Thoracic aorta (tissue), 2 donors: ENCODE measurements around the gene CHRD. TPM values are rescaled to one million over a fixed set of nuclear protein-coding genes. Genes with fewer than 3 reads are reported as not detected.

ENCODE experiments used
- ATAC-seq: fragments of 150-250 bp; one replicate; pipeline ENCODE4 v1.8.0; 2017; ENCODE audit warnings: low read depth; ENCODE audit not compliant: insufficient number of reproducible peaks, low FRiP score
- DNase-seq: peaks from one replicate; pipeline ENCODE4 v3.0.0-alpha.2; 2020; ENCODE audit warnings: low spot score
- H3K27ac ChIP-seq, 2 donors: fragments of 200-600 bp; sonication (generic); 1 replicate in 1 of 2; 2 replicates in 1 of 2; pipeline ENCODE4 v1.5.1; 2016; ENCODE audit warnings: mild to moderate bottlenecking in 2 of 2, moderate library complexity in 2 of 2
- H3K27me3 ChIP-seq: fragments of 200-600 bp; sonication (generic); replicated peaks from 2 replicates; pipeline ENCODE4 v1.6.0; 2016; ENCODE audit warnings: mild to moderate bottlenecking; ENCODE audit not compliant: insufficient read depth
- H3K36me3 ChIP-seq: fragments of 200-600 bp; sonication (generic); one replicate; pipeline ENCODE4 v1.5.1; 2016
- H3K4me1 ChIP-seq, 2 donors: fragments of 200-600 bp; sonication (generic); 1 replicate in 1 of 2; 2 replicates in 1 of 2; pipeline versions ENCODE4 v1.5.1 to v1.6.0; 2016; ENCODE audit warnings: low read depth in 2 of 2, mild to moderate bottlenecking in 1 of 2; ENCODE audit not compliant: control insufficient read depth in 1 of 2
- H3K4me3 ChIP-seq: fragments of 200-600 bp; sonication (generic); 2 replicates; pipeline ENCODE4 v1.5.1; 2016; ENCODE audit warnings: mild to moderate bottlenecking
- H3K9me3 ChIP-seq: fragments of 200-600 bp; sonication (generic); 2 replicates; pipeline ENCODE4 v1.5.1; 2016
- total RNA-seq, 2 donors: library from RNA; depleted of rRNA; stranded (reverse); fragments of >200 nt; gene quantifications; one replicate each; pipeline versions ENCODE4 v1.1.0 to v1.2.3, GENCODE V29; 2016
- TF ChIP-seq, protein P1 (sequence below): fragments of 200-600 bp; sonication (generic); IDR thresholded peaks from one replicate; pipeline ENCODE4 v1.5.1; 2019; ENCODE audit warnings: antibody characterized with exemption

CHRD gene
- total RNA-seq, 2 donors from 2014 or later, result 19.5 to 21.7 TPM

DNA sequence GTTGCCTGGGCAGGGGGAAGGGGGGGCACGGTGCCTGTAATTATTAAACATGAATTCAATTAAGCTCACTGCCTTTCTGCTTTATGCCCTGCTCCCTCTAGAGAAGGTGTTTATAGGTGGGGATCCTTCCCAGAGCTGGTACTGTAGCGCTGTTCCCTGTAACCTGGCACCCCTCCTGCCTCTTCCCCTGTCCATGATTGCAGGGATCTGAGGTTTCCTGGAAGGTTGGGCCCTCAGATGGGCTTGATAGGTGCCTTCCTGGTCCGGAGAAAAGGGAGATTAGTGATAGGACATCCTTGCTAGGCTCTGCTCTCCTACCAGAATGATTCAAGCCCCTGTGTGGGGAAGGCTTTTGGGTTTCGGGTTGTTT, 44.6 kb upstream of the CHRD start:
- Histone ChIP-seq H3K27ac (peak overlapping the region; percentile 92 to 94), H3K4me3 (peak overlapping the region; percentile 93)

GRCh38 chr3:184335661-184336546, 44.0 kb upstream of the CHRD start:
- H3K27ac ChIP-seq, result peak overlapping the region; percentile 92 to 94
- peaks cover 16 to 43% of the 10 kb centered on the region in 2 donors for H3K4me1 ChIP-seq
- DNase-seq, result peak; percentile 38
- peak overlapping the region; percentile 93 for H3K4me3 ChIP-seq
- H3K9me3 ChIP-seq, result no peaks in the 10 kb centered on the region
- no peaks in the 10 kb centered on the region for H3K27me3 ChIP-seq
- no peak for ATAC-seq
- H3K36me3 ChIP-seq, result peaks cover 30% of the 10 kb centered on the region
- TF ChIP-seq, protein P1, sequence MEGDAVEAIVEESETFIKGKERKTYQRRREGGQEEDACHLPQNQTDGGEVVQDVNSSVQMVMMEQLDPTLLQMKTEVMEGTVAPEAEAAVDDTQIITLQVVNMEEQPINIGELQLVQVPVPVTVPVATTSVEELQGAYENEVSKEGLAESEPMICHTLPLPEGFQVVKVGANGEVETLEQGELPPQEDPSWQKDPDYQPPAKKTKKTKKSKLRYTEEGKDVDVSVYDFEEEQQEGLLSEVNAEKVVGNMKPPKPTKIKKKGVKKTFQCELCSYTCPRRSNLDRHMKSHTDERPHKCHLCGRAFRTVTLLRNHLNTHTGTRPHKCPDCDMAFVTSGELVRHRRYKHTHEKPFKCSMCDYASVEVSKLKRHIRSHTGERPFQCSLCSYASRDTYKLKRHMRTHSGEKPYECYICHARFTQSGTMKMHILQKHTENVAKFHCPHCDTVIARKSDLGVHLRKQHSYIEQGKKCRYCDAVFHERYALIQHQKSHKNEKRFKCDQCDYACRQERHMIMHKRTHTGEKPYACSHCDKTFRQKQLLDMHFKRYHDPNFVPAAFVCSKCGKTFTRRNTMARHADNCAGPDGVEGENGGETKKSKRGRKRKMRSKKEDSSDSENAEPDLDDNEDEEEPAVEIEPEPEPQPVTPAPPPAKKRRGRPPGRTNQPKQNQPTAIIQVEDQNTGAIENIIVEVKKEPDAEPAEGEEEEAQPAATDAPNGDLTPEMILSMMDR, result no peak

More for the DNA sequence above, 44.6 kb upstream of the CHRD start:
- ATAC-seq, result no peak
- H3K36me3 ChIP-seq, result peaks cover 34% of the 10 kb centered on the region
- H3K4me1 ChIP-seq, result peaks cover 16 to 43% of the 10 kb centered on the region in 2 donors
- no peak for DNase-seq
- no peaks in the 10 kb centered on the region for H3K27me3 ChIP-seq
- no peaks in the 10 kb centered on the region for H3K9me3 ChIP-seq
- TF ChIP-seq, protein P1, result no peak

GRCh38 chr3:184336547-184337398, 43.1 kb upstream of the CHRD start:
- peaks cover 26% of the 10 kb centered on the region for H3K36me3 ChIP-seq
- ATAC-seq (peak; percentile 51), DNase-seq (no peak)
- peak overlapping the region; percentile 93 for H3K4me3 ChIP-seq
- TF ChIP-seq, protein P1, result no peak
- H3K27ac ChIP-seq, result peak overlapping the region; percentile 92 to 94
- H3K4me1 ChIP-seq, result peaks cover 16 to 43% of the 10 kb centered on the region in 2 donors
- H3K9me3 ChIP-seq, result no peaks in the 10 kb centered on the region
- H3K27me3 ChIP-seq, result no peaks in the 10 kb centered on the region

DNA sequence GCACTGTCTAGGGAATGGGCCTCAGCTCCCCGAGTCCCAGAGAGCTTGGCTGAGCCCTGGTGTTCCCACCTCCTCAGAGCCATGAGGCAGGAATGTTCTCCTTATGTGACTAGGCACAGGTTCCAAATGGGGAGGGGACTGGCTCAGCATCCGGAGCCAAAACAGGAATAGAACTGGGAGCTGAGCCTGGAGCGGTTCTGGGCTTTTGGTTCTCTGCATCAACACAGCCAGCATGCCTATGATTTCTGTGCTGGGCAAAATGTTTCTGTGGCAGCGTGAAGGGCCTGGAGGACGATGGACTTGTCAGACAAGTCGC, 42.5 kb upstream of the CHRD start, which contains the start of gene FAM131A:
Gene FAM131A (plus strand): TSS at position 202 of the 316 bp plus-strand sequence. CDS start 31 bp downstream, at position 233.
- Histone ChIP-seq H3K4me1 (peaks cover 16 to 40% of the 10 kb centered on the region in 2 donors), H3K4me3 (peak within 1 kb of the TSS; percentile 93), H3K27me3 (no peaks in the 10 kb centered on the region), H3K27ac (peak within 1 kb of the TSS; percentile 92 to 94), H3K9me3 (no peaks in the 10 kb centered on the region), H3K36me3 (peaks cover 26% of the 10 kb centered on the region)
- peak; percentile 67 for DNase-seq
- TF ChIP-seq, protein P1, result no peak
- ATAC-seq, result peak; percentile 57

GRCh38 chr3:184337981-184338380, 41.9 kb upstream of the CHRD start:
- Histone ChIP-seq H3K27ac (peak overlapping the region; percentile 92 to 94), H3K36me3 (peaks cover 27% of the 10 kb centered on the region), H3K4me3 (peak overlapping the region; percentile 93), H3K27me3 (no peaks in the 10 kb centered on the region), H3K9me3 (no peaks in the 10 kb centered on the region), H3K4me1 (peaks cover 16 to 40% of the 10 kb centered on the region in 2 donors)
- no peak for ATAC-seq
- TF ChIP-seq, protein P1, result no peak
- DNase-seq, result no peak
